Loucy (cell line): ENCODE results near the gene RNF11.

ENCODE experiments used
- H2AFZ ChIP-seq: fragments of 200-600 bp; sonication (generic); 2 replicates; pipeline ENCODE4 v1.6.0; 2016; ENCODE audit warnings: antibody characterized with exemption, mild to moderate bottlenecking, low read length, moderate library complexity
- H3F3A ChIP-seq: fragments of 200-600 bp; 2 replicates; pipeline ENCODE4 v1.6.0; 2016; ENCODE audit warnings: antibody characterized with exemption, low read depth, mild to moderate bottlenecking
- H3K27me3 ChIP-seq: fragments of 200-600 bp; sonication (generic); 2 replicates; pipeline ENCODE4 v1.6.1; 2014; ENCODE audit warnings: low read length, mild to moderate bottlenecking; ENCODE audit not compliant: insufficient read depth, poor library complexity, severe bottlenecking
- H3K36me3 ChIP-seq: fragments of 200-600 bp; sonication (generic); 2 replicates; pipeline ENCODE4 v1.6.1; 2016; ENCODE audit warnings: low read length; ENCODE audit not compliant: insufficient read depth
- H3K4me1 ChIP-seq: fragments of 200-600 bp; sonication (generic); 2 replicates; pipeline ENCODE4 v1.5.1; 2014; ENCODE audit warnings: low read length, mild to moderate bottlenecking; ENCODE audit not compliant: insufficient read depth, poor library complexity, severe bottlenecking
- H3K4me2 ChIP-seq: fragments of 200-600 bp; sonication (generic); 2 replicates; pipeline ENCODE4 v1.6.0; 2014; ENCODE audit warnings: antibody characterized with exemption, low read length, low read depth, mild to moderate bottlenecking; ENCODE audit not compliant: poor library complexity, severe bottlenecking
- H3K4me3 ChIP-seq: fragments of 200-600 bp; sonication (generic); 2 replicates; pipeline ENCODE4 v1.5.1; 2014; ENCODE audit warnings: low read length, mild to moderate bottlenecking, mixed read lengths; ENCODE audit not compliant: poor library complexity, severe bottlenecking
- H3K79me2 ChIP-seq: fragments of 200-600 bp; sonication (generic); 2 replicates; pipeline ENCODE4 v1.6.1; 2014; ENCODE audit warnings: low read length; ENCODE audit not compliant: insufficient read depth
- H3K9ac ChIP-seq: fragments of 200-600 bp; sonication (generic); 2 replicates; pipeline ENCODE4 v1.6.0; 2014; ENCODE audit warnings: mild to moderate bottlenecking, low read depth, low read length, moderate library complexity; ENCODE audit not compliant: poor library complexity, severe bottlenecking
- H3K9me2 ChIP-seq: fragments of 200-600 bp; sonication (generic); replicated peaks from 2 replicates; pipeline ENCODE4 v1.6.1; 2016; ENCODE audit warnings: low read depth, low read length, mixed read lengths
- H3K9me3 ChIP-seq: fragments of 200-600 bp; sonication (generic); 2 replicates; pipeline ENCODE4 v1.6.1; 2014; ENCODE audit warnings: mild to moderate bottlenecking, antibody characterized with exemption, low read length, low read depth; ENCODE audit not compliant: insufficient read depth
- H4K20me1 ChIP-seq: fragments of 200-600 bp; sonication (generic); 2 replicates; pipeline ENCODE4 v1.6.0; 2014; ENCODE audit warnings: antibody characterized with exemption, low read length, mild to moderate bottlenecking; ENCODE audit not compliant: insufficient read depth, poor library complexity, severe bottlenecking
- CTCF ChIP-seq: fragments of 200-600 bp; sonication (generic); conservative IDR thresholded peaks from 2 replicates; pipeline ENCODE4 v1.5.1; 2014; ENCODE audit warnings: mild to moderate bottlenecking, antibody characterized with exemption, low read length
- EZH2phosphoT487 ChIP-seq: fragments of 200-600 bp; IDR thresholded peaks from 2 replicates; pipeline ENCODE4 v1.6.1; 2018; ENCODE audit warnings: antibody characterized with exemption, mild to moderate bottlenecking, moderate library complexity, borderline replicate concordance

The RNF11 gene

GRCh38 chr1:51236531-51237350 is 668 bp downstream of the RNF11 start:
- Histone ChIP-seq H3K4me3 (peak overlapping the region; percentile 84), H3K9ac (peak overlapping the region; percentile 88), H4K20me1 (peaks cover 51% of the 10 kb centered on the region), H2AFZ (peak overlapping the region; percentile 99), H3K79me2 (peaks cover 60% of the 10 kb centered on the region), H3K4me2 (peak overlapping the region; percentile 99), H3K9me3 (no peaks in the 10 kb centered on the region), H3F3A (no peaks in the 10 kb centered on the region), H3K4me1 (peaks cover 52% of the 10 kb centered on the region), H3K9me2 (no peaks in the 10 kb centered on the region), H3K27me3 (no peaks in the 10 kb centered on the region), H3K36me3 (no peaks in the 10 kb centered on the region)
- no peak for TF ChIP-seq CTCF
- no peak for TF ChIP-seq EZH2phosphoT487

- H3F3A ChIP-seq, result no peaks in the 10 kb centered on the region
- H3K36me3 ChIP-seq, result no peaks in the 10 kb centered on the region
- H3K27me3 ChIP-seq, result no peaks in the 10 kb centered on the region
- H3K4me2 ChIP-seq, result peak overlapping the region; percentile 99
- no peaks in the 10 kb centered on the region for H3K9me3 ChIP-seq
- peak overlapping the region; percentile 88 for H3K9ac ChIP-seq
- H3K4me1 ChIP-seq, result peaks cover 60% of the 10 kb centered on the region
- H3K9me2 ChIP-seq, result no peaks in the 10 kb centered on the region
- H3K79me2 ChIP-seq, result peaks cover 67% of the 10 kb centered on the region
- peak overlapping the region; percentile 84 for H3K4me3 ChIP-seq
- no peak overlapping the region for H2AFZ ChIP-seq
- H4K20me1 ChIP-seq, result peaks cover 59% of the 10 kb centered on the region
- TF ChIP-seq CTCF (no peak), EZH2phosphoT487 (no peak)
Observed at GRCh38 chr1:51237351-51238033, 1.4 kb downstream of the RNF11 start.

- peaks cover 64% of the 10 kb centered on the region for H4K20me1 ChIP-seq
- H3K4me2 ChIP-seq, result peak overlapping the region; percentile 99
- peak overlapping the region; percentile 84 for H3K4me3 ChIP-seq
- H2AFZ ChIP-seq, result no peak overlapping the region
- H3K9me3 ChIP-seq, result no peaks in the 10 kb centered on the region
- H3K36me3 ChIP-seq, result no peaks in the 10 kb centered on the region
- no peak for TF ChIP-seq CTCF
- TF ChIP-seq EZH2phosphoT487, result no peak
- H3K79me2 ChIP-seq, result peaks cover 72% of the 10 kb centered on the region
- no peaks in the 10 kb centered on the region for H3K9me2 ChIP-seq
- H3K27me3 ChIP-seq, result no peaks in the 10 kb centered on the region
- no peaks in the 10 kb centered on the region for H3F3A ChIP-seq
- peaks cover 65% of the 10 kb centered on the region for H3K4me1 ChIP-seq
- H3K9ac ChIP-seq, result peak overlapping the region; percentile 88
Observed at GRCh38 chr1:51238034-51238403, 1.9 kb downstream of the RNF11 start.
